HEK293 (cell line): ENCODE data around the gene SLC5A4.
A peak's percentile ranks its signal among the peaks of the same experiment; 100 is the strongest.

Experiments used
- CTCF ChIA-PET: fragments of 350-600 bp; formaldehyde crosslinking; extraction: SDS; loops from one replicate; lab custom pipeline; 2021; ENCODE audit warnings: antibody characterized with exemption; lab: Yijun Ruan, JAX
- POLR2A ChIA-PET: fragments of 300-600 bp; formaldehyde crosslinking; extraction: SDS; loops from one replicate; lab custom pipeline; 2020; ENCODE audit warnings: antibody characterized with exemption, inconsistent platforms; lab: Yijun Ruan, JAX
- H3K27ac ChIP-seq: fragments of 200-500 bp; sonication (Bioruptor generic); 2 replicates; pipeline ENCODE4 v1.5.1; 2014; ENCODE audit warnings: low read depth, low read length, control low read depth, inconsistent platforms; ENCODE audit errors: extremely low read depth
- H3K36me3 ChIP-seq, 2 experiments: fragments of 200-500 bp in 1 of 2; sonication (Bioruptor generic) in 1 of 2; 1 replicate in 1 of 2; 2 replicates in 1 of 2; pipeline ENCODE4 v1.5.1; 2014 to 2017; ENCODE audit warnings: inconsistent platforms in 2 of 2, low read length in 2 of 2; ENCODE audit not compliant: control insufficient read depth in 2 of 2, insufficient read depth in 1 of 2
- H3K4me1 ChIP-seq: fragments of 200-500 bp; sonication (Bioruptor generic); 2 replicates; pipeline ENCODE4 v1.5.1; 2014; ENCODE audit warnings: mild to moderate bottlenecking, low read length, inconsistent platforms; ENCODE audit not compliant: control insufficient read depth, insufficient read depth
- H3K4me3 ChIP-seq: 2 replicates; pipeline ENCODE4 v1.5.1; 2011; ENCODE audit warnings: low read depth, mild to moderate bottlenecking, control low read depth, low read length, moderate library complexity
- H3K9me3 ChIP-seq: fragments of 200-500 bp; sonication (Bioruptor generic); 2 replicates; pipeline ENCODE4 v1.5.1; 2014; ENCODE audit warnings: low read depth, low read length, inconsistent platforms; ENCODE audit not compliant: control insufficient read depth, insufficient read depth
- GLIS1 ChIP-seq: fragments of 450-650 bp; formaldehyde crosslinking; IDR thresholded peaks from 2 replicates; pipeline ENCODE4 v1.5.1; 2016; ENCODE audit warnings: missing biosample characterization, missing genetic modification characterization
- HOXA7 ChIP-seq: sonication (generic); formaldehyde crosslinking; IDR thresholded peaks from 2 replicates; pipeline ENCODE4 v1.8.1; 2022; ENCODE audit warnings: missing genetic modification reagents, borderline replicate concordance
- KLF8 ChIP-seq: fragments of 450-650 bp; formaldehyde crosslinking; IDR thresholded peaks from 2 replicates; pipeline ENCODE4 v1.5.1; 2016; ENCODE audit warnings: missing biosample characterization, missing genetic modification characterization
- MZF1 ChIP-seq: fragments of 450-650 bp; formaldehyde crosslinking; IDR thresholded peaks from 2 replicates; pipeline ENCODE4 v1.5.1; 2017; ENCODE audit warnings: missing biosample characterization, missing genetic modification characterization, borderline replicate concordance
- SETDB1 ChIP-seq: IDR thresholded peaks from one replicate; pipeline ENCODE4 v1.6.1; 2017; ENCODE audit warnings: mild to moderate bottlenecking, low read length, moderate library complexity, mixed read lengths; ENCODE audit not compliant: insufficient read length
- ZBTB20 ChIP-seq: fragments of 450-650 bp; formaldehyde crosslinking; IDR thresholded peaks from 2 replicates; pipeline ENCODE4 v1.5.1; 2016; ENCODE audit warnings: missing biosample characterization, missing genetic modification characterization
- ZBTB48 ChIP-seq: fragments of 450-650 bp; formaldehyde crosslinking; IDR thresholded peaks from 2 replicates; pipeline ENCODE4 v1.5.1; 2016; ENCODE audit warnings: missing biosample characterization, missing genetic modification characterization
- ZFP41 ChIP-seq: fragments of 450-650 bp; formaldehyde crosslinking; IDR thresholded peaks from 2 replicates; pipeline ENCODE4 v1.5.1; 2016; ENCODE audit warnings: missing biosample characterization, missing genetic modification characterization, borderline replicate concordance
- ZIC2 ChIP-seq: fragments of 450-650 bp; formaldehyde crosslinking; IDR thresholded peaks from 2 replicates; pipeline ENCODE4 v1.5.1; 2016; ENCODE audit warnings: missing biosample characterization, missing genetic modification characterization
- ZNF24 ChIP-seq: fragments of 450-650 bp; formaldehyde crosslinking; IDR thresholded peaks from 2 replicates; pipeline ENCODE4 v1.5.1; 2016; ENCODE audit warnings: missing biosample characterization, missing genetic modification characterization
- ZNF248 ChIP-seq: fragments of 450-650 bp; formaldehyde crosslinking; IDR thresholded peaks from 2 replicates; pipeline ENCODE4 v1.5.1; 2017; ENCODE audit warnings: missing biosample characterization, missing genetic modification characterization
- ZNF350 ChIP-seq: fragments of 450-650 bp; formaldehyde crosslinking; IDR thresholded peaks from 2 replicates; pipeline ENCODE4 v1.5.0; 2017; ENCODE audit warnings: missing biosample characterization, mild to moderate bottlenecking, missing genetic modification characterization
- ZNF521 ChIP-seq: fragments of 450-650 bp; formaldehyde crosslinking; IDR thresholded peaks from 2 replicates; pipeline ENCODE4 v1.5.1; 2017; ENCODE audit warnings: missing biosample characterization, mild to moderate bottlenecking, missing genetic modification characterization
- ZNF548 ChIP-seq: fragments of 450-650 bp; formaldehyde crosslinking; IDR thresholded peaks from 2 replicates; pipeline ENCODE4 v1.5.1; 2016; ENCODE audit warnings: missing biosample characterization, missing genetic modification characterization
- ZNF549 ChIP-seq: fragments of 450-650 bp; IDR thresholded peaks from 2 replicates; pipeline ENCODE4 v1.5.1; 2018; ENCODE audit warnings: missing biosample characterization, missing genetic modification characterization, mild to moderate bottlenecking, inconsistent platforms, moderate library complexity
- ZNF658 ChIP-seq: fragments of 450-650 bp; formaldehyde crosslinking; IDR thresholded peaks from 2 replicates; pipeline ENCODE4; 2016; ENCODE audit warnings: missing biosample characterization, missing genetic modification characterization
- TF ChIP-seq, protein P1 (sequence below): fragments of 450-650 bp; formaldehyde crosslinking; IDR thresholded peaks from 2 replicates; pipeline ENCODE4 v1.5.0; 2017; ENCODE audit warnings: missing biosample characterization, missing genetic modification characterization, borderline replicate concordance
- TF ChIP-seq, protein P2 (sequence below): fragments of 450-650 bp; formaldehyde crosslinking; conservative IDR thresholded peaks from 2 replicates; pipeline ENCODE4 v1.5.1; 2016; ENCODE audit warnings: low read depth, missing biosample characterization, missing genetic modification characterization
- TF ChIP-seq, protein P3 (sequence below): fragments of 450-650 bp; formaldehyde crosslinking; IDR thresholded peaks from 2 replicates; pipeline ENCODE4 v1.5.1; 2016; ENCODE audit warnings: missing biosample characterization, missing genetic modification characterization
- TF ChIP-seq, protein P4 (sequence below): fragments of 450-650 bp; formaldehyde crosslinking; optimal IDR thresholded peaks from 2 replicates; pipeline ENCODE3; 2016; ENCODE audit warnings: missing biosample characterization, mild to moderate bottlenecking, missing genetic modification characterization

SLC5A4 gene

DNA sequence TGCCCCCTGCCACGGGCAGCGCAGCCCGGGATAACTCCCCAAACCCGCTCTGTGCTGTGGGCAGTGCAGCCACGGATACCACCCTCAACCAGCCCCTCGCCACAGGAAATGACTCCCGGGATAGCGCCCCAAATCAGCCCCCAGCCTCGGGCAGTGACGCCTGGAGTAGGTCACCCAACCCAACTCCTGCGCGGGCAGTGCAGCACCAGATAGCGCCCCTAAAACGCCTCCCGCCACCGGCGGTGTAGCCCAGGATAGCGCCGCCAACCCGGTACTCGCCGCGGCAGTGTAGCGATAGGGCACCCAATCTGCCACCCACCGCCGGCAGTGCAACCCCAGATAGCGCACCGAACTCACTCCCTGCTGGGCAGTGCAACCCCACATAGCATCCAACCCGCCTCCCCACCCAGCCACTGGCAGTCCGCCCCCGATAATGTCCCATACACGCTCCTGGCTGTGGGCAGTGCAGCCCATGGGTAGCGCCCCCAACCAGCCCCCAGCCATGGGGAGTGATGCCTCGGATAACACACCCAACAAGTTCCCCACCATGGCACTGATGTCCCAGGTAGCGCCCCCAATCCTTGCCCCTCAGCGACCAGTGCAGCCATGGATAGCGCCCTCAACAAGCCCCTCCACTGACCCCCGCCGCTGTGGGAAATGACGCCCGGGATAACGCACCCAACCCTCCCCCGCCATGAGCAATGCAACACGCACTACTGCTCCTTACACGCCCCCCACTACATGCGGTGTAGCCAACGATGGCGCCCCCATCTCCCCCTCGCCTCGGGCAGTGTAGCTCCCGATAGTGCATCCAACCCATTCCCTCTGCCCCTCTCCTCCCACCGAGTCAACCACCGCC is 51.7 kb downstream of the SLC5A4 start (continued):
- no peak for TF ChIP-seq ZNF548 (tag by site-specific recombination)
- TF ChIP-seq, protein P1, sequence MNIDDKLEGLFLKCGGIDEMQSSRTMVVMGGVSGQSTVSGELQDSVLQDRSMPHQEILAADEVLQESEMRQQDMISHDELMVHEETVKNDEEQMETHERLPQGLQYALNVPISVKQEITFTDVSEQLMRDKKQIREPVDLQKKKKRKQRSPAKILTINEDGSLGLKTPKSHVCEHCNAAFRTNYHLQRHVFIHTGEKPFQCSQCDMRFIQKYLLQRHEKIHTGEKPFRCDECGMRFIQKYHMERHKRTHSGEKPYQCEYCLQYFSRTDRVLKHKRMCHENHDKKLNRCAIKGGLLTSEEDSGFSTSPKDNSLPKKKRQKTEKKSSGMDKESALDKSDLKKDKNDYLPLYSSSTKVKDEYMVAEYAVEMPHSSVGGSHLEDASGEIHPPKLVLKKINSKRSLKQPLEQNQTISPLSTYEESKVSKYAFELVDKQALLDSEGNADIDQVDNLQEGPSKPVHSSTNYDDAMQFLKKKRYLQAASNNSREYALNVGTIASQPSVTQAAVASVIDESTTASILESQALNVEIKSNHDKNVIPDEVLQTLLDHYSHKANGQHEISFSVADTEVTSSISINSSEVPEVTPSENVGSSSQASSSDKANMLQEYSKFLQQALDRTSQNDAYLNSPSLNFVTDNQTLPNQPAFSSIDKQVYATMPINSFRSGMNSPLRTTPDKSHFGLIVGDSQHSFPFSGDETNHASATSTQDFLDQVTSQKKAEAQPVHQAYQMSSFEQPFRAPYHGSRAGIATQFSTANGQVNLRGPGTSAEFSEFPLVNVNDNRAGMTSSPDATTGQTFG (tag by site-specific recombination) = no peak
- TF ChIP-seq ZFP41 (tag by site-specific recombination) = no peak
- TF ChIP-seq ZNF549 = no peak
- TF ChIP-seq HOXA7 (CRISPR knock-in tag) = no peak
- no peak for TF ChIP-seq GLIS1 (tag by site-specific recombination)
- TF ChIP-seq ZBTB48 (tag by site-specific recombination) = no peak
- no peak for TF ChIP-seq ZNF658 (tag by site-specific recombination)
- no peak for TF ChIP-seq SETDB1
- TF ChIP-seq ZNF521 (tag by site-specific recombination) = no peak
- no peak for TF ChIP-seq MZF1 (tag by site-specific recombination)
- no peak for TF ChIP-seq ZNF350 (tag by site-specific recombination)
- TF ChIP-seq, protein P2, sequence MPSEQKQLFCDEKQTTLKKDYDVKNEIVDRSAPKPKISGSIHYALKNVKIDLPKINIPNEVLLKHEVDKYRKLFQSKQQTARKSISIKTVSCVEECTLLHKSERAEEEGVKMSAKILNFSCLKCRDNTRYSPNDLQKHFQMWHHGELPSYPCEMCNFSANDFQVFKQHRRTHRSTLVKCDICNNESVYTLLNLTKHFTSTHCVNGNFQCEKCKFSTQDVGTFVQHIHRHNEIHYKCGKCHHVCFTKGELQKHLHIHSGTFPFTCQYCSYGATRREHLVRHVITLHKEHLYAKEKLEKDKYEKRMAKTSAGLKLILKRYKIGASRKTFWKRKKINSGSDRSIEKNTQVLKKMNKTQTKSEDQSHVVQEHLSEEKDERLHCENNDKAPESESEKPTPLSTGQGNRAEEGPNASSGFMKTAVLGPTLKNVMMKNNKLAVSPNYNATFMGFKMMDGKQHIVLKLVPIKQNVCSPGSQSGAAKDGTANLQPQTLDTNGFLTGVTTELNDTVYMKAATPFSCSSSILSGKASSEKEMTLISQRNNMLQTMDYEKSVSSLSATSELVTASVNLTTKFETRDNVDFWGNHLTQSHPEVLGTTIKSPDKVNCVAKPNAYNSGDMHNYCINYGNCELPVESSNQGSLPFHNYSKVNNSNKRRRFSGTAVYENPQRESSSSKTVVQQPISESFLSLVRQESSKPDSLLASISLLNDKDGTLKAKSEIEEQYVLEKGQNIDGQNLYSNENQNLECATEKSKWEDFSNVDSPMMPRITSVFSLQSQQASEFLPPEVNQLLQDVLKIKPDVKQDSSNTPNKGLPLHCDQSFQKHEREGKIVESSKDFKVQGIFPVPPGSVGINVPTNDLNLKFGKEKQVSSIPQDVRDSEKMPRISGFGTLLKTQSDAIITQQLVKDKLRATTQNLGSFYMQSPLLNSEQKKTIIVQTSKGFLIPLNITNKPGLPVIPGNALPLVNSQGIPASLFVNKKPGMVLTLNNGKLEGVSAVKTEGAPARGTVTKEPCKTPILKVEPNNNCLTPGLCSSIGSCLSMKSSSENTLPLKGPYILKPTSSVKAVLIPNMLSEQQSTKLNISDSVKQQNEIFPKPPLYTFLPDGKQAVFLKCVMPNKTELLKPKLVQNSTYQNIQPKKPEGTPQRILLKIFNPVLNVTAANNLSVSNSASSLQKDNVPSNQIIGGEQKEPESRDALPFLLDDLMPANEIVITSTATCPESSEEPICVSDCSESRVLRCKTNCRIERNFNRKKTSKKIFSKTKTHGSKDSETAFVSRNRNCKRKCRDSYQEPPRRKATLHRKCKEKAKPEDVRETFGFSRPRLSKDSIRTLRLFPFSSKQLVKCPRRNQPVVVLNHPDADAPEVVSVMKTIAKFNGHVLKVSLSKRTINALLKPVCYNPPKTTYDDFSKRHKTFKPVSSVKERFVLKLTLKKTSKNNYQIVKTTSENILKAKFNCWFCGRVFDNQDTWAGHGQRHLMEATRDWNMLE (tag by site-specific recombination) = no peak
- no peak for TF ChIP-seq ZNF248 (tag by site-specific recombination)
- TF ChIP-seq, all 188 proteins: peak for 12

DNA sequence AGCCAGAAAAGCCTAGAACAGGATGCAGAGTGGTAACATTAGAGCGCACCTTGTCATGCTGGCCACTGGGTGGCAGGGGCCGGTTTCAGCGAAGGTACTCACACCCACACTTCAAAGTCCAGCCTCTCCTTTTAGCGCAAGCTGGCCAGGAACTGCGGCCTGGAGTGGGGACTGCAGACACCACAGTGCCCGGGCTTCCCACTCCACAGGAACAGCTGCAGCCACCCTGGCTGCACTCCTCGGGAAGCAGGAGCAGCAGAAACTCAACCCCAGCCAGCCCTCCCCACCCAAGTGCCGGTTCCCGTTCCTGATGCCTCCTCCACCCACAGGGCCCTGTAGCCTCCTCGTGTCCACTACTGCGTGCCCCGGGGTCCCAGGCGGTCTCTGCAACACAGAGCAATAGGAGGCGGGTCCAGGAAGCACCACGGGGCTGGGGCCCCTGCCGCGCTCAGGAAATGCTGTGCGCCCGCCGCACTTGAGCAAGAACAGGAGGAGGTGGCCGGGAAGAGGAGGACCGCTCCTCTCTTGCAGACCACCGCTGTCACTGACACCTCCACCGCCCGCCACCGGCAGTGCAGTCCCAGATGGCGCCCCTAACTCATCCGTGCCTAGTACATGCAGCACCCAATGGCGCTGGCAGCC is 52.5 kb downstream of the SLC5A4 start:
- Histone ChIP-seq H3K9me3 (no peaks in the 10 kb centered on the region), H3K36me3 (peaks cover 0 to 4% of the 10 kb centered on the region in 2 experiments; a peak in 1 of 3 replicates), H3K4me1 (0 out of 2 replicates have a peak, but pooled peaks cover 3% of the 10 kb centered on the region), H3K27ac (no peak overlapping the region), H3K4me3 (no peak overlapping the region)
- ChIA-PET POLR2A (no interaction called here), CTCF (interaction anchor here (0.6 to 1.5 kb wide), 17 partner anchors 9 to 274 kb away, joined by 3 to 12 read pairs (median 3); partner anchors contain the start of gene RTCB)
- peak; percentile 89 for TF ChIP-seq ZIC2 (tag by site-specific recombination)
- no peak for TF ChIP-seq ZNF24 (tag by site-specific recombination)
- TF ChIP-seq, protein P3, sequence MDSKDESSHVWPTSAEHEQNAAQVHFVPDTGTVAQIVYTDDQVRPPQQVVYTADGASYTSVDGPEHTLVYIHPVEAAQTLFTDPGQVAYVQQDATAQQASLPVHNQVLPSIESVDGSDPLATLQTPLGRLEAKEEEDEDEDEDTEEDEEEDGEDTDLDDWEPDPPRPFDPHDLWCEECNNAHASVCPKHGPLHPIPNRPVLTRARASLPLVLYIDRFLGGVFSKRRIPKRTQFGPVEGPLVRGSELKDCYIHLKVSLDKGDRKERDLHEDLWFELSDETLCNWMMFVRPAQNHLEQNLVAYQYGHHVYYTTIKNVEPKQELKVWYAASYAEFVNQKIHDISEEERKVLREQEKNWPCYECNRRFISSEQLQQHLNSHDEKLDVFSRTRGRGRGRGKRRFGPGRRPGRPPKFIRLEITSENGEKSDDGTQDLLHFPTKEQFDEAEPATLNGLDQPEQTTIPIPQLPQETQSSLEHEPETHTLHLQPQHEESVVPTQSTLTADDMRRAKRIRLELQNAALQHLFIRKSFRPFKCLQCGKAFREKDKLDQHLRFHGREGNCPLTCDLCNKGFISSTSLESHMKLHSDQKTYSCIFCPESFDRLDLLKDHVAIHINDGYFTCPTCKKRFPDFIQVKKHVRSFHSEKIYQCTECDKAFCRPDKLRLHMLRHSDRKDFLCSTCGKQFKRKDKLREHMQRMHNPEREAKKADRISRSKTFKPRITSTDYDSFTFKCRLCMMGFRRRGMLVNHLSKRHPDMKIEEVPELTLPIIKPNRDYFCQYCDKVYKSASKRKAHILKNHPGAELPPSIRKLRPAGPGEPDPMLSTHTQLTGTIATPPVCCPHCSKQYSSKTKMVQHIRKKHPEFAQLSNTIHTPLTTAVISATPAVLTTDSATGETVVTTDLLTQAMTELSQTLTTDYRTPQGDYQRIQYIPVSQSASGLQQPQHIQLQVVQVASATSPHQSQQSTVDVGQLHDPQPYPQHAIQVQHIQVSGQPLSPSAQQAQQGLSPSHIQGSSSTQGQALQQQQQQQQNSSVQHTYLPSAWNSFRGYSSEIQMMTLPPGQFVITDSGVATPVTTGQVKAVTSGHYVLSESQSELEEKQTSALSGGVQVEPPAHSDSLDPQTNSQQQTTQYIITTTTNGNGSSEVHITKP (tag by site-specific recombination) = peak; percentile 42; the same call in 1 of the 2 replicates
- TF ChIP-seq KLF8 (tag by site-specific recombination) = 0 out of 2 replicates have a peak, but pooled peaks have one; percentile 14
- peak; percentile 49; the same call in 1 of the 2 replicates for TF ChIP-seq ZBTB20
- TF ChIP-seq, protein P4, sequence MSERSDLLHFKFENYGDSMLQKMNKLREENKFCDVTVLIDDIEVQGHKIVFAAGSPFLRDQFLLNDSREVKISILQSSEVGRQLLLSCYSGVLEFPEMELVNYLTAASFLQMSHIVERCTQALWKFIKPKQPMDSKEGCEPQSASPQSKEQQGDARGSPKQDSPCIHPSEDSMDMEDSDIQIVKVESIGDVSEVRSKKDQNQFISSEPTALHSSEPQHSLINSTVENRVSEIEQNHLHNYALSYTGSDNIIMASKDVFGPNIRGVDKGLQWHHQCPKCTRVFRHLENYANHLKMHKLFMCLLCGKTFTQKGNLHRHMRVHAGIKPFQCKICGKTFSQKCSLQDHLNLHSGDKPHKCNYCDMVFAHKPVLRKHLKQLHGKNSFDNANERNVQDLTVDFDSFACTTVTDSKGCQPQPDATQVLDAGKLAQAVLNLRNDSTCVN (tag by site-specific recombination) = peak; percentile 10
